HG03039 (cell line): ENCODE measurements around the gene DDX51.

Experiments used
- ATAC-seq: cut with Tn5 transposase; IDR thresholded peaks from one replicate; pipeline ENCODE4 v1.9.1; 2021; ENCODE audit warnings: mild to moderate bottlenecking, moderate library complexity; ENCODE audit not compliant: unreplicated experiment

DDX51 gene

GRCh38 chr12:132179431-132180362 is 35.6 kb upstream of the DDX51 start:
- ATAC-seq, result no peak

- ATAC-seq, result no peak
These were observed 34.8 kb upstream of the DDX51 start for GRCh38 chr12:132178801-132179401.

- ATAC-seq, result no peak
These were observed 34.2 kb upstream of the DDX51 start for GRCh38 chr12:132178316-132178715.

- no peak for ATAC-seq
These were observed 32.9 kb upstream of the DDX51 start for GRCh38 chr12:132176920-132177551.

- no peak for ATAC-seq
These were observed 32.3 kb upstream of the DDX51 start for GRCh38 chr12:132176385-132176919.

- no peak for ATAC-seq
These were observed 31.6 kb upstream of the DDX51 start for GRCh38 chr12:132175496-132176384.

- ATAC-seq, result no peak
These were observed 30.8 kb upstream of the DDX51 start for GRCh38 chr12:132174839-132175490.

- ATAC-seq, result no peak
These were observed 30.1 kb upstream of the DDX51 start for GRCh38 chr12:132174015-132174838.

- no peak for ATAC-seq
These were observed 29.3 kb upstream of the DDX51 start for GRCh38 chr12:132173135-132174014.

GRCh38 chr12:132172619-132173018 is 28.5 kb upstream of the DDX51 start:
- no peak for ATAC-seq

- ATAC-seq, result no peak
These were observed 27.9 kb upstream of the DDX51 start for GRCh38 chr12:132171968-132172521.

- no peak for ATAC-seq
These were observed 27.3 kb upstream of the DDX51 start for GRCh38 chr12:132171293-132171967.

- ATAC-seq, result no peak
These were observed 26.6 kb upstream of the DDX51 start for GRCh38 chr12:132170637-132171292.

- no peak for ATAC-seq
These were observed 26.0 kb upstream of the DDX51 start for GRCh38 chr12:132170094-132170636.

GRCh38 chr12:132169376-132169775 is 25.3 kb upstream of the DDX51 start:
- no peak for ATAC-seq

GRCh38 chr12:132168311-132169031 is 24.4 kb upstream of the DDX51 start:
- no peak for ATAC-seq
